ENCODE measurements around the gene KLF6. TPM values are rescaled to one million over a fixed set of nuclear protein-coding genes. Genes with fewer than 3 reads are reported as not detected.

The KLF6 gene
- total and polyA plus RNA-seq, 9 of the 15 experiments (the other 6 are each of a cell fraction or from before 2014, with no cell fraction given): 3.2 to 23.9 (median 8.0) TPM

- FAIRE-seq: no peak
- H3K27ac ChIP-seq (ENCODE audit: extremely low read depth, low read depth, low read length): no peak overlapping the region
- ChIA-PET CTCF (ENCODE audit: low intra/inter-chr PET ratio) (no interaction called here), POLR2A (interaction anchor here (0.5 to 1.3 kb wide), 7 partner anchors 8 to 1057 kb away, joined by 3 to 6 read pairs (median 3); no protein-coding TSS in a partner anchor)
- intact Hi-C loops (cut with micrococcal nuclease) (no loop called here), in situ Hi-C loops (cut with MboI) (no loop called here)
- H2AFZ ChIP-seq (ENCODE audit: low read depth, low read length): no peak overlapping the region
- H3K9me1 ChIP-seq (ENCODE audit: control insufficient read depth, insufficient read depth, low read length): no peaks in the 10 kb centered on the region
- no peak overlapping the region for H3K4me3 ChIP-seq
- peaks cover 0 to 6% of the 10 kb centered on the region in 2 experiments; a peak in 1 of 5 replicates for H3K27me3 ChIP-seq (ENCODE audit: control insufficient read depth in 2 of 2, insufficient read depth in 2 of 2, low read length in 2 of 2)
- no peaks in the 10 kb centered on the region for H3K9me3 ChIP-seq (replicated peaks; ENCODE audit: control insufficient read depth, insufficient read depth, low read depth, low read length)
- no peaks in the 10 kb centered on the region for H4K20me1 ChIP-seq (replicated peaks; ENCODE audit: control insufficient read depth, insufficient read depth, low read length)
- no peaks in the 10 kb centered on the region for H3K79me2 ChIP-seq (ENCODE audit: control insufficient read depth, insufficient read depth, low read length)
- no peak for ATAC-seq
- no peaks in the 10 kb centered on the region for H3K36me3 ChIP-seq (ENCODE audit: control insufficient read depth, insufficient read depth, low read length)
- no TSS peak for BruUV-seq (replicated peaks)
- no peak overlapping the region for H3K4me2 ChIP-seq (ENCODE audit: insufficient read depth, low read length)
- no peak overlapping the region for H3K9ac ChIP-seq (ENCODE audit: insufficient read depth in 1 of 2, low read depth in 2 of 2, low read length in 2 of 2)
- WGBS (ENCODE audit: insufficient coverage, low coverage, missing lambda C conversion rate): 8% methylated on average over 4 of the region's 4 CpGs
- peak in 2 of 4 experiments; percentile 22 to 25 for DNase-seq (ENCODE audit: extremely low read depth in 1 of 4, low spot score in 3 of 4)
- H3K4me1 ChIP-seq (replicated peaks in 1 of 2; ENCODE audit: control insufficient read depth in 2 of 2, insufficient read depth in 2 of 2, low read length in 2 of 2): peaks cover 5 to 14% of the 10 kb centered on the region in 2 experiments; a peak in 4 of 5 replicates
- no peak for TF ChIP-seq ZFP91 (CRISPR knock-in tag; IDR thresholded peaks at IDR 0.05)
- 0 out of 2 replicates have a peak, but pooled peaks have one; percentile 28 for TF ChIP-seq CBFA2T3 (IDR thresholded peaks at IDR 0.05)
- no peak for TF ChIP-seq RBFOX2 (IDR thresholded peaks at IDR 0.05; ENCODE audit: low read depth, low read length)
- TF ChIP-seq ZNF696 (CRISPR knock-in tag; conservative IDR thresholded peaks at IDR 0.05): no peak
- TF ChIP-seq, protein P1, sequence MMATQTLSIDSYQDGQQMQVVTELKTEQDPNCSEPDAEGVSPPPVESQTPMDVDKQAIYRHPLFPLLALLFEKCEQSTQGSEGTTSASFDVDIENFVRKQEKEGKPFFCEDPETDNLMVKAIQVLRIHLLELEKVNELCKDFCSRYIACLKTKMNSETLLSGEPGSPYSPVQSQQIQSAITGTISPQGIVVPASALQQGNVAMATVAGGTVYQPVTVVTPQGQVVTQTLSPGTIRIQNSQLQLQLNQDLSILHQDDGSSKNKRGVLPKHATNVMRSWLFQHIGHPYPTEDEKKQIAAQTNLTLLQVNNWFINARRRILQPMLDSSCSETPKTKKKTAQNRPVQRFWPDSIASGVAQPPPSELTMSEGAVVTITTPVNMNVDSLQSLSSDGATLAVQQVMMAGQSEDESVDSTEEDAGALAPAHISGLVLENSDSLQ (IDR thresholded peaks at IDR 0.05): peak; percentile 23; the same call in 1 of the 2 replicates
- no peak for TF ChIP-seq FIP1L1 (IDR thresholded peaks at IDR 0.05; ENCODE audit: low read depth, low read length, poor library complexity, severe bottlenecking)
- peak; percentile 59; the same call in 1 of the 2 replicates for TF ChIP-seq CTBP1 (IDR thresholded peaks at IDR 0.05; ENCODE audit: borderline replicate concordance)
- no peak for TF ChIP-seq HNRNPL (IDR thresholded peaks at IDR 0.05; ENCODE audit: low read depth, low read length)
- TF ChIP-seq BHLHE40 (IDR thresholded peaks at IDR 0.05; ENCODE audit: low read length): 0 out of 2 replicates have a peak, but pooled peaks have one; percentile 7
These were observed 39.5 kb downstream of the KLF6 start for GRCh38 chr10:3745521-3745920.

Data from K562 (cell line).